Hematopoietic multipotent progenitor cell treated with erythropoietin and hydrocortisone succinate and interleukin-3 and kit ligand, for 8 days (in vitro differentiated cells): Measurements from ENCODE around the gene PRR22.

Experiments used
- DNase-seq: peaks from one replicate; pipeline ENCODE4 v3.0.0-alpha.2; 2015

Gene PRR22

GRCh38 chr19:5784581-5785147, at the start of gene PRR22:
TSS of gene PRR22 (minus strand) at chr19:5784746. CDS start at chr19:5784660, 86 bp downstream.
- DNase-seq = no peak

GRCh38 chr19:5832527-5833216, 48.1 kb upstream of the PRR22 start:
- DNase-seq = no peak

- no peak for DNase-seq
Measured at GRCh38 chr19:5832061-5832460, 47.5 kb upstream of the PRR22 start.

- DNase-seq = no peak
Measured at GRCh38 chr19:5831159-5831558, 46.6 kb upstream of the PRR22 start.

GRCh38 chr19:5829567-5830310, 45.2 kb upstream of the PRR22 start:
- no peak for DNase-seq

- DNase-seq = peak; percentile 51
Measured at GRCh38 chr19:5828661-5829566, 44.4 kb upstream of the PRR22 start.

- DNase-seq = peak; percentile 90
Measured at GRCh38 chr19:5827891-5828660, 43.5 kb upstream of the PRR22 start.

GRCh38 chr19:5827342-5827890, 42.9 kb upstream of the PRR22 start:
- no peak for DNase-seq

GRCh38 chr19:5826531-5827341, 42.2 kb upstream of the PRR22 start:
- peak; percentile 68 for DNase-seq

GRCh38 chr19:5825178-5825577, 40.6 kb upstream of the PRR22 start:
- DNase-seq = no peak

GRCh38 chr19:5824751-5825150, 40.2 kb upstream of the PRR22 start:
- DNase-seq = no peak

GRCh38 chr19:5823579-5824281, 39.2 kb upstream of the PRR22 start:
- DNase-seq = no peak

- no peak for DNase-seq
Measured at GRCh38 chr19:5822181-5822844, 37.8 kb upstream of the PRR22 start.

- DNase-seq = no peak
Measured at GRCh38 chr19:5821521-5822180, 37.1 kb upstream of the PRR22 start.

- no peak for DNase-seq
Measured at GRCh38 chr19:5820785-5821184, 36.2 kb upstream of the PRR22 start.

- DNase-seq = no peak
Measured at GRCh38 chr19:5818594-5818993, 34.0 kb upstream of the PRR22 start.

- DNase-seq = no peak
Measured at GRCh38 chr19:5817218-5817617, 32.7 kb upstream of the PRR22 start.

GRCh38 chr19:5814852-5815246, 30.3 kb upstream of the PRR22 start:
- no peak for DNase-seq
